Liver (tissue), 9 donors: ENCODE measurements around the gene SLC35B1. TPM values are rescaled to one million over a fixed set of nuclear protein-coding genes. Genes with fewer than 3 reads are reported as not detected.

Experiments used
- DNase-seq: peaks from one replicate; pipeline ENCODE4 v3.0.0-alpha.2; 2017; ENCODE audit warnings: low spot score
- H3K27ac ChIP-seq, 2 donors: one replicate each; pipeline ENCODE4 v1.7.0; 2013; ENCODE audit warnings: inconsistent platforms in 2 of 2, low read length in 2 of 2, control low read depth in 1 of 2, low read depth in 1 of 2, mild to moderate bottlenecking in 1 of 2
- H3K27me3 ChIP-seq, 4 donors: one replicate each; pipeline versions ENCODE4 v1.6.1 to v1.7.0; 2013; ENCODE audit warnings: low read length in 3 of 4, inconsistent platforms in 1 of 4, mild to moderate bottlenecking in 1 of 4, moderate library complexity in 1 of 4; ENCODE audit not compliant: control insufficient read depth in 4 of 4, insufficient read depth in 4 of 4
- H3K36me3 ChIP-seq, 4 donors: one replicate each; pipeline versions ENCODE4 v1.6.1 to v1.7.0; 2013; ENCODE audit warnings: low read length in 3 of 4, mild to moderate bottlenecking in 3 of 4, low read depth in 1 of 4, moderate library complexity in 1 of 4; ENCODE audit not compliant: control insufficient read depth in 4 of 4, insufficient read depth in 3 of 4
- H3K4me1 ChIP-seq, 4 donors: one replicate each; pipeline versions ENCODE4 v1.6.1 to v1.7.0; 2013; ENCODE audit warnings: low read length in 3 of 4, mild to moderate bottlenecking in 3 of 4, moderate library complexity in 1 of 4; ENCODE audit not compliant: control insufficient read depth in 4 of 4, insufficient read depth in 4 of 4
- H3K4me3 ChIP-seq, 3 donors: one replicate each; pipeline versions ENCODE4 v1.6.1 to v1.7.0; 2013; ENCODE audit warnings: low read length in 3 of 3, control low read depth in 1 of 3, low read depth in 1 of 3, mild to moderate bottlenecking in 1 of 3
- H3K9ac ChIP-seq, 2 donors: one replicate each; pipeline ENCODE4 v1.7.0; 2013; ENCODE audit warnings: low read length in 2 of 2, mild to moderate bottlenecking in 2 of 2, moderate library complexity in 2 of 2, control low read depth in 1 of 2, low read depth in 1 of 2
- H3K9me3 ChIP-seq, 4 donors: one replicate each; pipeline versions ENCODE4 v1.6.1 to v1.7.0; 2013; ENCODE audit warnings: low read length in 3 of 4; ENCODE audit not compliant: control insufficient read depth in 4 of 4
- EGR1 ChIP-seq, 2 donors: IDR thresholded peaks; 2 replicates each; pipeline ENCODE4 v1.6.1; 2016 to 2018; ENCODE audit warnings: antibody characterized with exemption in 2 of 2, low read depth in 2 of 2
- FOXA1 ChIP-seq: IDR thresholded peaks from 2 replicates; pipeline ENCODE4 v1.6.1; 2016; ENCODE audit warnings: antibody characterized with exemption
- FOXA2 ChIP-seq: IDR thresholded peaks from 2 replicates; pipeline ENCODE4 v1.6.1; 2016; ENCODE audit warnings: antibody characterized with exemption
- GABPA ChIP-seq, 2 donors: IDR thresholded peaks in 1 of 2; conservative IDR thresholded peaks in 1 of 2; 2 replicates each; pipeline ENCODE4 v1.6.1; 2016; ENCODE audit warnings: antibody characterized with exemption in 2 of 2, mild to moderate bottlenecking in 1 of 2, moderate library complexity in 1 of 2
- HNF4A ChIP-seq, 2 donors: conservative IDR thresholded peaks; 2 replicates each; pipeline ENCODE4 v1.6.1; 2016; ENCODE audit warnings: antibody characterized with exemption in 2 of 2, mild to moderate bottlenecking in 2 of 2
- HNF4G ChIP-seq: IDR thresholded peaks from 2 replicates; pipeline ENCODE4 v1.6.1; 2016; ENCODE audit warnings: antibody characterized with exemption
- JUND ChIP-seq, 2 donors: IDR thresholded peaks; 2 replicates each; pipeline ENCODE4 v1.6.1; 2016; ENCODE audit warnings: antibody characterized with exemption in 2 of 2
- NR2F2 ChIP-seq: IDR thresholded peaks from 2 replicates; pipeline ENCODE4 v1.6.1; 2016; ENCODE audit warnings: antibody characterized with exemption
- RAD21 ChIP-seq, 2 donors: IDR thresholded peaks; 2 replicates each; pipeline ENCODE4 v1.6.1; 2016; ENCODE audit warnings: antibody characterized with exemption in 2 of 2, mild to moderate bottlenecking in 2 of 2
- RXRA ChIP-seq, 2 donors: IDR thresholded peaks; 2 replicates each; pipeline ENCODE4 v1.6.1; 2017 to 2018; ENCODE audit warnings: antibody characterized with exemption in 2 of 2, mild to moderate bottlenecking in 1 of 2
- SP1 ChIP-seq: IDR thresholded peaks from 2 replicates; pipeline ENCODE4 v1.6.1; 2018; ENCODE audit warnings: antibody characterized with exemption, mild to moderate bottlenecking
- YY1 ChIP-seq: IDR thresholded peaks from 2 replicates; pipeline ENCODE4 v1.6.1; 2016; ENCODE audit warnings: antibody characterized with exemption, mild to moderate bottlenecking
- WGBS: extraction: QIAGEN DNeasy Blood & Tissue Kit; methylation state at CpG from one replicate; pipeline ENCODE4 v1.1.7; 2013; 5-methylcytosine and 5-hydroxymethylcytosine counted together
- polyA plus RNA-seq, 2 donors: library from polyadenylated mRNA; stranded (reverse) in 1 of 2; unstranded in 1 of 2; fragments of 200-250 nt in 1 of 2; fragments of >200 nt in 1 of 2; fragmentation: Nextera tagmentation in 1 of 2; extraction: Ambion mirVana in 1 of 2; gene quantifications; one replicate each; pipeline versions ENCODE4 v1.2.1 to v1.2.3, GENCODE V29; 2013 to 2015
- total RNA-seq, 2 donors: library from RNA; depleted of rRNA; stranded (reverse); fragments of >200 nt; gene quantifications; one replicate each; pipeline ENCODE4 v1.2.3, GENCODE V29; 2014
- TF ChIP-seq, protein P1 (sequence below): IDR thresholded peaks from 2 replicates; pipeline ENCODE4 v1.6.1; 2016; ENCODE audit warnings: antibody characterized with exemption
- TF ChIP-seq, protein P2 (sequence below): IDR thresholded peaks from 2 replicates; pipeline ENCODE4 v1.6.1; 2016; ENCODE audit warnings: antibody characterized with exemption
- TF ChIP-seq, protein P3 (sequence below): IDR thresholded peaks from 2 replicates; pipeline ENCODE4 v1.6.1; 2016; ENCODE audit warnings: antibody characterized with exemption
- TF ChIP-seq, protein P4 (sequence below): IDR thresholded peaks from 2 replicates; pipeline ENCODE4 v1.6.1; 2016; ENCODE audit warnings: antibody characterized with exemption, mild to moderate bottlenecking
- TF ChIP-seq, protein P5 (sequence below): fragments of 150-350 bp; IDR thresholded peaks from 2 replicates; pipeline ENCODE4 v1.5.1; 2017; ENCODE audit warnings: improper control_type of control experiment, low read depth, low read length; ENCODE audit not compliant: missing input control
- donor health status: healthy.
- donor health status: healthy.
- donor health status: healthy.
- donor health status: healthy.
- donor health status: healthy.

SLC35B1 gene
- total and polyA plus RNA-seq, 4 donors = 29.8 to 90.1 (median 76.8) TPM

DNA sequence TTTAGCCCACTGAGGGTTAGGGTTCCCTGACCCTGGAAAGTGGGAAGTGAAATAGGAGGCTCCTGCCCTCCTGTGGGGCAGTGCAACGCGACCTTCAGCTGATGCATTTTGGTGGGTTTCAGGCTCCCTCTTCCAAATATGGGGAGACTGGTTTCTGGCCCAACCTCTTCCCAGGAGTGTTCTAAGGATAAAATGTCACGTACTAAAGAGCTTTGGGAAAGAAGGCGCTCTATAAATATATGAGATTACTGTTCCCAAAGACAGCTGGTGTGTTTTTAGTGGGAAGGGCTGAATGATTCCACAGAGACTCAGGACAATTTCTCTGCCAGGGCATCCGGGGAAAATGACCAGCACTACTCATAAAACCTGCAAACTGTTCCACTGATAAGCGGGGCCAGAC lies 9.8 kb downstream of the SLC35B1 start:
- Histone ChIP-seq H3K27me3 (no peaks in the 10 kb centered on the region), H3K4me3 (no peak overlapping the region), H3K9ac (no peak overlapping the region), H3K9me3 (no peaks in the 10 kb centered on the region), H3K4me1 (peaks cover 0 to 8% (median 7%) of the 10 kb centered on the region in 4 donors), H3K27ac (no peak overlapping the region), H3K36me3 (peaks cover 13 to 35% (median 27%) of the 10 kb centered on the region in 4 donors)
- TF ChIP-seq, protein P1, sequence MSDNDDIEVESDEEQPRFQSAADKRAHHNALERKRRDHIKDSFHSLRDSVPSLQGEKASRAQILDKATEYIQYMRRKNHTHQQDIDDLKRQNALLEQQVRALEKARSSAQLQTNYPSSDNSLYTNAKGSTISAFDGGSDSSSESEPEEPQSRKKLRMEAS = no peak
- TF ChIP-seq GABPA (IDR thresholded peaks at IDR 0.05 in 1 of 2, conservative IDR thresholded peaks at IDR 0.05 in 1 of 2) = no peak
- no peak for TF ChIP-seq FOXA1
- TF ChIP-seq RXRA (IDR thresholded peaks at IDR 0.05) = no peak
- TF ChIP-seq, protein P2, sequence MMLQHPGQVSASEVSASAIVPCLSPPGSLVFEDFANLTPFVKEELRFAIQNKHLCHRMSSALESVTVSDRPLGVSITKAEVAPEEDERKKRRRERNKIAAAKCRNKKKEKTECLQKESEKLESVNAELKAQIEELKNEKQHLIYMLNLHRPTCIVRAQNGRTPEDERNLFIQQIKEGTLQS = no peak
- TF ChIP-seq HNF4A (conservative IDR thresholded peaks at IDR 0.05) = no peak
- TF ChIP-seq, protein P3, sequence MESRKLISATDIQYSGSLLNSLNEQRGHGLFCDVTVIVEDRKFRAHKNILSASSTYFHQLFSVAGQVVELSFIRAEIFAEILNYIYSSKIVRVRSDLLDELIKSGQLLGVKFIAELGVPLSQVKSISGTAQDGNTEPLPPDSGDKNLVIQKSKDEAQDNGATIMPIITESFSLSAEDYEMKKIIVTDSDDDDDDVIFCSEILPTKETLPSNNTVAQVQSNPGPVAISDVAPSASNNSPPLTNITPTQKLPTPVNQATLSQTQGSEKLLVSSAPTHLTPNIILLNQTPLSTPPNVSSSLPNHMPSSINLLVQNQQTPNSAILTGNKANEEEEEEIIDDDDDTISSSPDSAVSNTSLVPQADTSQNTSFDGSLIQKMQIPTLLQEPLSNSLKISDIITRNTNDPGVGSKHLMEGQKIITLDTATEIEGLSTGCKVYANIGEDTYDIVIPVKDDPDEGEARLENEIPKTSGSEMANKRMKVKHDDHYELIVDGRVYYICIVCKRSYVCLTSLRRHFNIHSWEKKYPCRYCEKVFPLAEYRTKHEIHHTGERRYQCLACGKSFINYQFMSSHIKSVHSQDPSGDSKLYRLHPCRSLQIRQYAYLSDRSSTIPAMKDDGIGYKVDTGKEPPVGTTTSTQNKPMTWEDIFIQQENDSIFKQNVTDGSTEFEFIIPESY = no peak
- TF ChIP-seq HNF4G = no peak
- TF ChIP-seq RAD21 (IDR thresholded peaks at IDR 0.05) = no peak
- no peak for TF ChIP-seq JUND (IDR thresholded peaks at IDR 0.05)
- TF ChIP-seq, protein P4, sequence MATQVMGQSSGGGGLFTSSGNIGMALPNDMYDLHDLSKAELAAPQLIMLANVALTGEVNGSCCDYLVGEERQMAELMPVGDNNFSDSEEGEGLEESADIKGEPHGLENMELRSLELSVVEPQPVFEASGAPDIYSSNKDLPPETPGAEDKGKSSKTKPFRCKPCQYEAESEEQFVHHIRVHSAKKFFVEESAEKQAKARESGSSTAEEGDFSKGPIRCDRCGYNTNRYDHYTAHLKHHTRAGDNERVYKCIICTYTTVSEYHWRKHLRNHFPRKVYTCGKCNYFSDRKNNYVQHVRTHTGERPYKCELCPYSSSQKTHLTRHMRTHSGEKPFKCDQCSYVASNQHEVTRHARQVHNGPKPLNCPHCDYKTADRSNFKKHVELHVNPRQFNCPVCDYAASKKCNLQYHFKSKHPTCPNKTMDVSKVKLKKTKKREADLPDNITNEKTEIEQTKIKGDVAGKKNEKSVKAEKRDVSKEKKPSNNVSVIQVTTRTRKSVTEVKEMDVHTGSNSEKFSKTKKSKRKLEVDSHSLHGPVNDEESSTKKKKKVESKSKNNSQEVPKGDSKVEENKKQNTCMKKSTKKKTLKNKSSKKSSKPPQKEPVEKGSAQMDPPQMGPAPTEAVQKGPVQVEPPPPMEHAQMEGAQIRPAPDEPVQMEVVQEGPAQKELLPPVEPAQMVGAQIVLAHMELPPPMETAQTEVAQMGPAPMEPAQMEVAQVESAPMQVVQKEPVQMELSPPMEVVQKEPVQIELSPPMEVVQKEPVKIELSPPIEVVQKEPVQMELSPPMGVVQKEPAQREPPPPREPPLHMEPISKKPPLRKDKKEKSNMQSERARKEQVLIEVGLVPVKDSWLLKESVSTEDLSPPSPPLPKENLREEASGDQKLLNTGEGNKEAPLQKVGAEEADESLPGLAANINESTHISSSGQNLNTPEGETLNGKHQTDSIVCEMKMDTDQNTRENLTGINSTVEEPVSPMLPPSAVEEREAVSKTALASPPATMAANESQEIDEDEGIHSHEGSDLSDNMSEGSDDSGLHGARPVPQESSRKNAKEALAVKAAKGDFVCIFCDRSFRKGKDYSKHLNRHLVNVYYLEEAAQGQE = no peak
- no peak for TF ChIP-seq SP1
- no peak for TF ChIP-seq NR2F2
- TF ChIP-seq FOXA2 = no peak
- TF ChIP-seq YY1 = no peak
- TF ChIP-seq, protein P5, sequence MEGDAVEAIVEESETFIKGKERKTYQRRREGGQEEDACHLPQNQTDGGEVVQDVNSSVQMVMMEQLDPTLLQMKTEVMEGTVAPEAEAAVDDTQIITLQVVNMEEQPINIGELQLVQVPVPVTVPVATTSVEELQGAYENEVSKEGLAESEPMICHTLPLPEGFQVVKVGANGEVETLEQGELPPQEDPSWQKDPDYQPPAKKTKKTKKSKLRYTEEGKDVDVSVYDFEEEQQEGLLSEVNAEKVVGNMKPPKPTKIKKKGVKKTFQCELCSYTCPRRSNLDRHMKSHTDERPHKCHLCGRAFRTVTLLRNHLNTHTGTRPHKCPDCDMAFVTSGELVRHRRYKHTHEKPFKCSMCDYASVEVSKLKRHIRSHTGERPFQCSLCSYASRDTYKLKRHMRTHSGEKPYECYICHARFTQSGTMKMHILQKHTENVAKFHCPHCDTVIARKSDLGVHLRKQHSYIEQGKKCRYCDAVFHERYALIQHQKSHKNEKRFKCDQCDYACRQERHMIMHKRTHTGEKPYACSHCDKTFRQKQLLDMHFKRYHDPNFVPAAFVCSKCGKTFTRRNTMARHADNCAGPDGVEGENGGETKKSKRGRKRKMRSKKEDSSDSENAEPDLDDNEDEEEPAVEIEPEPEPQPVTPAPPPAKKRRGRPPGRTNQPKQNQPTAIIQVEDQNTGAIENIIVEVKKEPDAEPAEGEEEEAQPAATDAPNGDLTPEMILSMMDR = no peak
- TF ChIP-seq EGR1 (IDR thresholded peaks at IDR 0.05; ENCODE audit: low read depth in 2 of 2) = no peak
- WGBS = 76% methylated on average over 6 of the region's 6 CpGs
- DNase-seq = no peak
